Loucy (cell line): ENCODE data around the gene TAB3.

Source experiments
- CTCF ChIP-seq: fragments of 200-600 bp; sonication (generic); conservative IDR thresholded peaks from 2 replicates; pipeline ENCODE4 v1.5.1; 2014; ENCODE audit warnings: mild to moderate bottlenecking, antibody characterized with exemption, low read length
- EZH2phosphoT487 ChIP-seq: fragments of 200-600 bp; IDR thresholded peaks from 2 replicates; pipeline ENCODE4 v1.6.1; 2018; ENCODE audit warnings: antibody characterized with exemption, mild to moderate bottlenecking, moderate library complexity, borderline replicate concordance

DNA sequence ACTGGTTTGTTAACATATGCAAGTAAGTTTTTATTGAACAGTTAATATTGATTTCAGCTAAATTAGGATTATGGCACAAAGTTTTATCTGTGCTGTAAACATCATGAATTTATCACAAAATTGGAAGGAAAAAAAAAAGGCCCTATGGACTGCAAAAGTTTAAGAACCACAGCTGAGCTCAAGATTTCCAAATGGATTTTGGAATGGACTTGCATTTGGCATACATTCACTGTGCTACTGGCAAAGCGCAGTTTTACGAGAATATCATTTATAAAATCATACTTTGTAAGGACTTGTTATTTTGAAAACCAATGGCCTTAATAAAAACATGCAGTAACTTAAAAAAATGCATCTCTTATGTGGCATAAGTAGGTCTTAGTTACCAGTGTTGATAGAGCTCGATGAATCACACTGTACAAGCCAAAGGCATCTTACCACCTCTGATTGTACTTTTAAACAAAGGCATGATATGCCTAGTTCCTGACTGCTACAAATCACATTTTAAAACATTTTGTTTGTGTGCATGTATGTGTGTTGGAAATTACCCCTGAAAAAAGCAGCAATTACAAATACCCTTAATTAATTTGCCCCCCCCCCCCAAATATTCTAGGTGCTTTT lies 58.6 kb downstream of the TAB3 start:
- TF ChIP-seq EZH2phosphoT487 (no peak), CTCF (no peak)
